Measurements from ENCODE around the gene FOXC1. TPM values are rescaled to one million over a fixed set of nuclear protein-coding genes. Genes with fewer than 3 reads are reported as not detected.

Gene FOXC1
- total RNA-seq, result 1 to 10 TPM; 1.8 to 3.4 TPM
- polyA plus RNA-seq (ENCODE audit: insufficient read length in 6 of 6), result 1 to 10 TPM in 2 of 6 donors, under 1 TPM in 4; 0.75 to 1.3 (median 0.91) TPM
- long read RNA-seq, donor 1, partial matches to known transcripts, result 0 of 2 reads
- long read RNA-seq, donor 1, other reads (novel, unspliced or antisense), result 0 of 2 reads
- long read RNA-seq, donor 2, partial matches to known transcripts, result 0 of 2 reads
- long read RNA-seq, donor 2, other reads (novel, unspliced or antisense), result 0 of 2 reads
- long read RNA-seq, donor 3, partial matches to known transcripts, result 0 of 1 reads
- long read RNA-seq, donor 3, other reads (novel, unspliced or antisense), result 0 of 1 reads
- long read RNA-seq, donor 4, result 0 reads
- long read RNA-seq, donor 5, partial matches to known transcripts, result 0 of 2 reads
- long read RNA-seq, donor 5, other reads (novel, unspliced or antisense), result 0 of 2 reads
- long read RNA-seq, donor 6, partial matches to known transcripts, result 0 of 1 reads
- long read RNA-seq, donor 6, other reads (novel, unspliced or antisense), result 0 of 1 reads
- long read RNA-seq, donor 7, partial matches to known transcripts, result 0 of 1 reads
- long read RNA-seq, donor 7, other reads (novel, unspliced or antisense), result 0 of 1 reads
- long read RNA-seq, donor 8, partial matches to known transcripts, result 0 of 12 reads
- long read RNA-seq, donor 8, other reads (novel, unspliced or antisense), result 9 of 12 reads
- long read RNA-seq, donor 9, result 0 reads
- long read RNA-seq, donor 10, result 0 reads
- long read RNA-seq, donor 11, transcript FOXC1-202 (1 exons, 3,831 nt), result major isoform, 12 of 14 reads
- long read RNA-seq, donor 11, partial matches to known transcripts, result 0 of 14 reads
- long read RNA-seq, donor 11, other reads (novel, unspliced or antisense), result 0 of 14 reads
- long read RNA-seq, donor 12, partial matches to known transcripts, result 0 of 1 reads
- long read RNA-seq, donor 12, other reads (novel, unspliced or antisense), result 0 of 1 reads

- Histone ChIP-seq H3K4me1 (peaks cover 12 to 70% of the 10 kb centered on the region in 2 donors), H3K27me3 (peaks cover 84 to 100% of the 10 kb centered on the region in 2 donors), H3K36me3 (no peaks in the 10 kb centered on the region), H3K4me3 (peak within 1 kb of the TSS; percentile 44 to 59), H3K27ac (peak within 1 kb of the TSS; percentile 55 to 59), H3K9me3 (no peaks in the 10 kb centered on the region)
- ATAC-seq (peak; percentile 92), DNase-seq (peak in 3 of 4 donors; percentile 80 to 94 (median 83))
- intact Hi-C loops (cut with DNase I), result loop anchor here in 1 of 2 donors (5.0 to 10.0 kb wide), 5 partner anchors 75 to 835 kb away; no protein-coding TSS in a partner anchor
- TF ChIP-seq, protein P1, sequence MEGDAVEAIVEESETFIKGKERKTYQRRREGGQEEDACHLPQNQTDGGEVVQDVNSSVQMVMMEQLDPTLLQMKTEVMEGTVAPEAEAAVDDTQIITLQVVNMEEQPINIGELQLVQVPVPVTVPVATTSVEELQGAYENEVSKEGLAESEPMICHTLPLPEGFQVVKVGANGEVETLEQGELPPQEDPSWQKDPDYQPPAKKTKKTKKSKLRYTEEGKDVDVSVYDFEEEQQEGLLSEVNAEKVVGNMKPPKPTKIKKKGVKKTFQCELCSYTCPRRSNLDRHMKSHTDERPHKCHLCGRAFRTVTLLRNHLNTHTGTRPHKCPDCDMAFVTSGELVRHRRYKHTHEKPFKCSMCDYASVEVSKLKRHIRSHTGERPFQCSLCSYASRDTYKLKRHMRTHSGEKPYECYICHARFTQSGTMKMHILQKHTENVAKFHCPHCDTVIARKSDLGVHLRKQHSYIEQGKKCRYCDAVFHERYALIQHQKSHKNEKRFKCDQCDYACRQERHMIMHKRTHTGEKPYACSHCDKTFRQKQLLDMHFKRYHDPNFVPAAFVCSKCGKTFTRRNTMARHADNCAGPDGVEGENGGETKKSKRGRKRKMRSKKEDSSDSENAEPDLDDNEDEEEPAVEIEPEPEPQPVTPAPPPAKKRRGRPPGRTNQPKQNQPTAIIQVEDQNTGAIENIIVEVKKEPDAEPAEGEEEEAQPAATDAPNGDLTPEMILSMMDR (IDR thresholded peaks at IDR 0.05), result no peak
These were observed at the start of gene FOXC1 for GRCh38 chr6:1609648-1610496. TSS of gene FOXC1 (plus strand) at chr6:1609915. CDS start at chr6:1610446, 531 bp downstream.

DNA sequence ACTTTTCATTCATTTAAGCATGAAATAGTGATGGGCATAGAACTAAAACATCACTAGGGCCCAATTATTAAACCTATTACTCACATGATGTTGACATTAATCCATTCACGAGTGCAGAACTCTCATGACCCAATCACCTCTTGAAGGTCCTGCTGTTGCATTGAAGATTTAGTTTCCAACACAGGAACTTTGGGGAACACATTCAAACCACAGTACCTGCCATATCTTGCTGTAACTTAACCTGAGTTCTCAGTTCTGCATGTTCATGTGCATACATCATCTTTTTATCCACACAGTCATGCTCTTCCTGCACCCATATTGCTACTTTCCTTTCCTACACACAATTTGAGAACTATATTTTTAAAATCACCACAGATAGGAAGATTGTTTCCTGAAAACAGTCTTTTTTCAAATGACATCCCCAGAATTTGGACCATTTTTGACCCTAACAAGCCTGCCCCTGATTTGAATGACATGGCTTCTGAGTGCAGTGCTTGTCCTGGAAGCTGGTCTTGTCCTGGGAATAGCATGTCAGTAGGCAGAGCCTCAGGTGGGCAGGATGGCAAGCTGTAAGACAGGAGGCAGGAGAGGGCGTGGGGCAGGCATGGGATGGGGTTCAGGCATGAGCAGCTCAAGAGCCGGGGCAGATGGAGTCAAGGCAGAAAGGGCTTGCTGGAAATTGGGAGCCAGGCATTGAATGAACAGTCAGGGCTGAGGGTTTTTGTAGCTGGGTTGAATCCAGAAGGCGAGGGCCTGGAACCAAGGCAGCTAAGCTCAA, 49.2 kb upstream of the FOXC1 start:
- intact Hi-C loops (cut with DNase I), result no loop called here
- no peaks in the 10 kb centered on the region for H3K4me1 ChIP-seq
- H3K27ac ChIP-seq, result no peak overlapping the region
- no peaks in the 10 kb centered on the region for H3K9me3 ChIP-seq
- H3K36me3 ChIP-seq, result no peaks in the 10 kb centered on the region
- TF ChIP-seq, protein P1 (IDR thresholded peaks at IDR 0.05), result no peak
- no peak overlapping the region for H3K4me3 ChIP-seq
- DNase-seq (no peak), ATAC-seq (no peak)
- peaks cover 0 to 10% of the 10 kb centered on the region in 2 donors for H3K27me3 ChIP-seq

GRCh38 chr6:1561355-1561754, 48.4 kb upstream of the FOXC1 start:
- H3K4me3 ChIP-seq, result no peak overlapping the region
- H3K27me3 ChIP-seq, result peaks cover 0 to under 1% of the 10 kb centered on the region in 2 donors
- H3K9me3 ChIP-seq, result no peaks in the 10 kb centered on the region
- no peak for DNase-seq
- TF ChIP-seq, protein P1 (IDR thresholded peaks at IDR 0.05), result no peak
- H3K4me1 ChIP-seq, result no peaks in the 10 kb centered on the region
- intact Hi-C loops (cut with DNase I), result no loop called here
- H3K36me3 ChIP-seq, result no peaks in the 10 kb centered on the region
- H3K27ac ChIP-seq, result no peak overlapping the region
- ATAC-seq, result no peak

- no peak for DNase-seq
- Histone ChIP-seq H3K9me3 (no peaks in the 10 kb centered on the region), H3K27ac (no peak overlapping the region), H3K4me3 (no peak overlapping the region), H3K27me3 (no peaks in the 10 kb centered on the region), H3K36me3 (no peaks in the 10 kb centered on the region), H3K4me1 (no peaks in the 10 kb centered on the region)
- TF ChIP-seq, protein P1 (IDR thresholded peaks at IDR 0.05), result no peak
- no peak for ATAC-seq
- intact Hi-C loops (cut with DNase I), result no loop called here
These were observed 47.4 kb upstream of the FOXC1 start for GRCh38 chr6:1562171-1562955.

Data from left lung (tissue), 14 donors.